Mammary epithelial cell (primary cell): Measurements from ENCODE around the gene RNF166.

Source experiments
- EZH2 ChIP-seq: IDR thresholded peaks from 2 replicates; pipeline ENCODE4 v1.6.1; 2012; ENCODE audit warnings: low read length, inconsistent platforms, borderline replicate concordance
- TF ChIP-seq, protein P1 (sequence below), 2 donors: IDR thresholded peaks in 1 of 2; conservative IDR thresholded peaks in 1 of 2; 2 replicates each; pipeline ENCODE4 v1.5.1; 2011 to 2012; ENCODE audit warnings: inconsistent platforms in 2 of 2, low read length in 2 of 2, mild to moderate bottlenecking in 2 of 2, control low read depth in 1 of 2, low read depth in 1 of 2; ENCODE audit not compliant: insufficient read depth in 1 of 2; ENCODE audit errors: extremely low read depth in 1 of 2

DNA sequence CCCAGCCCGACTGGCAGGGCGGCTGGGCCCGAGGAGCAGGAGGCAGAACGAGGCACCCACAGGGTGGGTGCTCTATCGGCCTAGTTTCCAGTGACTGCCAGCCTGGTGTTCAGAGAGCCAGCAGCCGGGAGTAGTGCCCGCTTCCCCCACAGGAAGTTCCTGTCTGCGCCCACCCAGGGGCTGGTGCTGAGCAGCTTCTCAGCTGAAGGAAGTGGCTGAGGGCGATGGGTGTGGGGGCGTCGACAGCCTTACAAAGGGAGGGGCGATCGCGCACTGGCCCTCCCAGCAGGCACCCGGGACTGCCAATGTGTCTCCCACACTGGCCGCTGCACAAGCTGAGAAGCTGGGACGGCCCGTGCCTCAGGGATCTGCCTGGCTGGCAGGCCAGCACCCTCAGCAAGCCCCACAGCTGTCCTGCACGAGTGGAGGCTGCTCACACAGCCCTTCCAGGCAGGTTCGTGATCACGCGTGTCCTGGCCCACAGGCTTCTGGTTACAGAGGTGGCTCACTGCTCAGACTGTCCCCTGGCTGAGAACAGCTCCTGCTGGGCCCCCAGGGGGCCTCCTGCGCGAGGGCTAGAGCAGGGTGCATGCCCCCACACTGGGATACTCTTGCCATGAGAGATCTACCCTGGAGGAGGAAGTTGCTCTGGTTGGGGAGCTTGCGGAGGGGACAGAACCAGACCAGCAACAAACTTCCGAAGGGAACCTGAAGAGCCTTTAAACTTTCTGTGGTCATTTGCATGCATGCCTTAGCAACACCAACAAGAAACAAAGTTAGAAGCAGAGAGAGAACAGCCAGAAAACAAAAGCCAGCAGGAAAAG is 2.5 kb downstream of the RNF166 start:
- TF ChIP-seq, protein P1, sequence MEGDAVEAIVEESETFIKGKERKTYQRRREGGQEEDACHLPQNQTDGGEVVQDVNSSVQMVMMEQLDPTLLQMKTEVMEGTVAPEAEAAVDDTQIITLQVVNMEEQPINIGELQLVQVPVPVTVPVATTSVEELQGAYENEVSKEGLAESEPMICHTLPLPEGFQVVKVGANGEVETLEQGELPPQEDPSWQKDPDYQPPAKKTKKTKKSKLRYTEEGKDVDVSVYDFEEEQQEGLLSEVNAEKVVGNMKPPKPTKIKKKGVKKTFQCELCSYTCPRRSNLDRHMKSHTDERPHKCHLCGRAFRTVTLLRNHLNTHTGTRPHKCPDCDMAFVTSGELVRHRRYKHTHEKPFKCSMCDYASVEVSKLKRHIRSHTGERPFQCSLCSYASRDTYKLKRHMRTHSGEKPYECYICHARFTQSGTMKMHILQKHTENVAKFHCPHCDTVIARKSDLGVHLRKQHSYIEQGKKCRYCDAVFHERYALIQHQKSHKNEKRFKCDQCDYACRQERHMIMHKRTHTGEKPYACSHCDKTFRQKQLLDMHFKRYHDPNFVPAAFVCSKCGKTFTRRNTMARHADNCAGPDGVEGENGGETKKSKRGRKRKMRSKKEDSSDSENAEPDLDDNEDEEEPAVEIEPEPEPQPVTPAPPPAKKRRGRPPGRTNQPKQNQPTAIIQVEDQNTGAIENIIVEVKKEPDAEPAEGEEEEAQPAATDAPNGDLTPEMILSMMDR (conservative IDR thresholded peaks at IDR 0.05 in 1 of 2, IDR thresholded peaks at IDR 0.05 in 1 of 2; ENCODE audit: extremely low read depth in 1 of 2, insufficient read depth in 1 of 2, low read depth in 1 of 2, low read length in 2 of 2): no peak
- TF ChIP-seq EZH2: no peak
